H9 (cell line): ENCODE results near the gene LYSET. TPM values are rescaled to one million over a fixed set of nuclear protein-coding genes. Genes with fewer than 3 reads are reported as not detected.

Experiments used
- DNase-seq: peaks from one replicate; pipeline ENCODE4 v3.0.0-alpha.2; 2017
- H2AFZ ChIP-seq: one replicate; pipeline ENCODE4 v1.6.1; 2013; ENCODE audit warnings: mild to moderate bottlenecking, low read length, control low read depth, moderate library complexity
- H2AK5ac ChIP-seq: 2 replicates; pipeline ENCODE4 v1.6.1; 2013; ENCODE audit warnings: low read length, control low read depth, mixed read lengths; ENCODE audit not compliant: insufficient read length
- H2BK120ac ChIP-seq: one replicate; pipeline ENCODE4 v1.6.1; 2013; ENCODE audit warnings: low read depth, mild to moderate bottlenecking, low read length, control low read depth, inconsistent platforms; ENCODE audit not compliant: poor library complexity, severe bottlenecking
- H2BK12ac ChIP-seq: 2 replicates; pipeline ENCODE4 v1.6.1; 2013; ENCODE audit warnings: low read length, control low read depth, mixed read lengths, low read depth; ENCODE audit not compliant: insufficient read length
- H2BK15ac ChIP-seq: 2 replicates; pipeline ENCODE4 v1.6.1; 2013; ENCODE audit warnings: low read depth, low read length, control low read depth
- H2BK20ac ChIP-seq: one replicate; pipeline ENCODE4 v1.6.1; 2013; ENCODE audit warnings: low read depth, mild to moderate bottlenecking, low read length, control low read depth, inconsistent platforms; ENCODE audit not compliant: poor library complexity, severe bottlenecking
- H2BK5ac ChIP-seq: 2 replicates; pipeline ENCODE4 v1.6.1; 2013; ENCODE audit warnings: low read length, control low read depth, mixed read lengths; ENCODE audit not compliant: insufficient read length
- H3K14ac ChIP-seq: 2 replicates; pipeline ENCODE4 v1.6.1; 2013; ENCODE audit warnings: low read length, control low read depth; ENCODE audit not compliant: insufficient read depth
- H3K18ac ChIP-seq: 2 replicates; pipeline ENCODE4 v1.6.1; 2013; ENCODE audit warnings: low read depth, mild to moderate bottlenecking, mixed read lengths, low read length, control low read depth; ENCODE audit not compliant: insufficient read length
- H3K23ac ChIP-seq: 2 replicates; pipeline ENCODE4 v1.6.1; 2013; ENCODE audit warnings: low read length, control low read depth, mixed read lengths, low read depth; ENCODE audit not compliant: insufficient read length
- H3K23me2 ChIP-seq: 2 replicates; pipeline ENCODE4 v1.6.1; 2013; ENCODE audit warnings: low read depth, mild to moderate bottlenecking, mixed read lengths, low read length, control low read depth; ENCODE audit not compliant: insufficient read length, poor library complexity, severe bottlenecking
- H3K27ac ChIP-seq: 2 replicates; pipeline ENCODE4 v1.5.1; 2013; ENCODE audit warnings: low read length, control low read depth, mixed read lengths, low read depth; ENCODE audit not compliant: insufficient read length
- H3K27me3 ChIP-seq: 2 replicates; pipeline ENCODE4 v1.6.1; 2013; ENCODE audit warnings: low read length, control low read depth, inconsistent platforms; ENCODE audit not compliant: insufficient read depth
- H3K4ac ChIP-seq: 2 replicates; pipeline ENCODE4 v1.6.1; 2013; ENCODE audit warnings: low read depth, mild to moderate bottlenecking, control low read depth, inconsistent platforms, low read length, moderate library complexity
- H3K4me1 ChIP-seq: 2 replicates; pipeline ENCODE4 v1.6.1; 2013; ENCODE audit warnings: low read length, control low read depth, inconsistent platforms; ENCODE audit not compliant: insufficient read depth
- H3K4me2 ChIP-seq: 2 replicates; pipeline ENCODE4 v1.6.1; 2013; ENCODE audit warnings: low read length, control low read depth, mixed read lengths; ENCODE audit not compliant: insufficient read length, insufficient read depth
- H3K56ac ChIP-seq: 2 replicates; pipeline ENCODE4 v1.6.1; 2013; ENCODE audit warnings: low read depth, mild to moderate bottlenecking, mixed read lengths, low read length, control low read depth; ENCODE audit not compliant: insufficient read length
- H3K79me1 ChIP-seq: 2 replicates; pipeline ENCODE4 v1.6.1; 2013; ENCODE audit warnings: low read depth, mild to moderate bottlenecking, moderate library complexity, low read length, control low read depth, inconsistent platforms; ENCODE audit not compliant: insufficient read depth, poor library complexity, severe bottlenecking
- H3K79me2 ChIP-seq: 2 replicates; pipeline ENCODE4 v1.6.1; 2013; ENCODE audit warnings: low read length, control low read depth, inconsistent platforms; ENCODE audit not compliant: insufficient read depth
- H3K9ac ChIP-seq: 2 replicates; pipeline ENCODE4 v1.6.1; 2013; ENCODE audit warnings: low read length, control low read depth, mixed read lengths; ENCODE audit not compliant: insufficient read length; ENCODE audit errors: extremely low read depth
- H3K9me3 ChIP-seq: one replicate; pipeline ENCODE4 v1.6.1; 2013; ENCODE audit warnings: low read depth, low read length, inconsistent platforms; ENCODE audit not compliant: control insufficient read depth
- H3T11ph ChIP-seq: one replicate; pipeline ENCODE4 v1.6.1; 2013; ENCODE audit warnings: mild to moderate bottlenecking, low read length, control low read depth, inconsistent platforms
- H4K20me1 ChIP-seq: one replicate; pipeline ENCODE4 v1.6.1; 2013; ENCODE audit not compliant: control insufficient read depth, insufficient read length, insufficient read depth
- H4K5ac ChIP-seq: 2 replicates; pipeline ENCODE4 v1.6.1; 2013; ENCODE audit warnings: low read depth, mild to moderate bottlenecking, mixed read lengths, low read length, control low read depth; ENCODE audit not compliant: insufficient read length
- H4K8ac ChIP-seq: replicated peaks from 2 replicates; pipeline ENCODE4 v1.6.1; 2013; ENCODE audit warnings: low read length, control low read depth, mixed read lengths, low read depth; ENCODE audit not compliant: insufficient read length
- H4K91ac ChIP-seq: 2 replicates; pipeline ENCODE4 v1.6.1; 2013; ENCODE audit warnings: low read depth, mild to moderate bottlenecking, moderate library complexity, mixed read lengths, low read length, control low read depth; ENCODE audit not compliant: insufficient read length
- H3K27ac Mint-ChIP-seq, 3 experiments: 2 replicates in 2 of 3; 3 replicates in 1 of 3; pipeline ENCODE4 v1.8.0; 2020 to 2021; ENCODE audit warnings: mixed read lengths in 3 of 3, mild to moderate bottlenecking in 1 of 3, moderate library complexity in 1 of 3
- H3K27me3 Mint-ChIP-seq: 2 replicates; pipeline ENCODE4 v1.8.0; 2021; ENCODE audit warnings: low read depth, mild to moderate bottlenecking, moderate library complexity, mixed read lengths
- H3K36me3 Mint-ChIP-seq, 3 experiments: 2 replicates in 2 of 3; 3 replicates in 1 of 3; pipeline ENCODE4 v1.8.0; 2020 to 2021; ENCODE audit warnings: low read depth in 3 of 3, mixed read lengths in 3 of 3; ENCODE audit not compliant: insufficient read depth in 1 of 3
- H3K4me1 Mint-ChIP-seq, 2 experiments: 2 replicates each; pipeline ENCODE4 v1.8.0; 2020; ENCODE audit warnings: mixed read lengths in 2 of 2
- H3K4me3 Mint-ChIP-seq, 2 experiments: 2 replicates in 1 of 2; 3 replicates in 1 of 2; pipeline ENCODE4 v1.8.0; 2020 to 2021; ENCODE audit warnings: mild to moderate bottlenecking in 2 of 2, mixed read lengths in 2 of 2, moderate library complexity in 1 of 2
- H3K9me3 Mint-ChIP-seq, 2 experiments: 2 replicates in 1 of 2; 3 replicates in 1 of 2; pipeline ENCODE4 v1.8.0; 2020; ENCODE audit warnings: mild to moderate bottlenecking in 2 of 2, mixed read lengths in 2 of 2, moderate library complexity in 1 of 2
- WGBS: extraction: QIAGEN DNeasy Blood & Tissue Kit; methylation state at CpG from one replicate; pipeline ENCODE4 v1.1.7; 2013; ENCODE audit warnings: missing lambda C conversion rate, low lambda C conversion rate, mixed read lengths; ENCODE audit not compliant: insufficient read length; ENCODE audit errors: extremely low coverage; 5-methylcytosine and 5-hydroxymethylcytosine counted together
- total RNA-seq: library from RNA; stranded (reverse); gene quantifications from 2 replicates; pipeline ENCODE4 v1.2.1, GENCODE V29; 2021
- TF ChIP-seq, protein P1 (sequence below): fragments of 200-600 bp; sonication (generic); conservative IDR thresholded peaks from 3 replicates; pipeline ENCODE4 v1.8.0; 2021; ENCODE audit warnings: antibody characterized with exemption, mild to moderate bottlenecking

Gene LYSET
- total RNA-seq, 1 experiment from 2014 or later, result 26.1 TPM

DNA sequence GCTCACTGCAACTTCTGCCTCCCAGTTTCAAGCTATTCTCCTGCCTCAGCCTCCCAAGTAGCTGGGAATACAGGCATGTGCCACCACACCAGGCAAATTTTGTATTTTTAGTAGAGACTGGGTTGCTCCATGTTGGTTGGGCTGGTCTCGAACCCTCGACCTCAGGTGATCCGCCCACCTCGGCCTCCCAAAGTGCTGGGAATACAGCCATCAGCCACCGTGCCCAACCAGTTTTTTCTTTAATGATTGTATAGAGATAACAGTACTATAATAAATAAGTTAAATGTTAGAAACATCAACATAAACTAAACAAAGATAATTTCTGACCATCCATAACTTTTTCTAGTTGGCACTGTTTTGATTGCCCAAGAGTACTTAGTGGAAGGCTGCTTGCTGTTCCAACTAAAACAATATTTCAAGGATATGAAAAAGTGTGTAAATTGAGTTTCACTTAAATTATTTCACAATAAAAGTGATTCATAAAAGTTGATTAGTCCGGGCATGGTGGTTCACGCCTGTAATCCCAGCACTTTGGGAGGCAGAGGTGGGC lies 16.1 kb downstream of the LYSET start:
- no peak overlapping the region for H3K9ac ChIP-seq
- H3K79me2 ChIP-seq, result no peaks in the 10 kb centered on the region
- no peaks in the 10 kb centered on the region for H4K20me1 ChIP-seq
- H3K36me3 Mint-ChIP-seq, result no peaks in the 10 kb centered on the region
- H3K4me1 Mint-ChIP-seq, result peaks cover 4 to 7% of the 10 kb centered on the region in 2 experiments
- H2BK15ac ChIP-seq, result no peak overlapping the region
- H3K4me3 Mint-ChIP-seq, result no peak overlapping the region
- H3K23ac ChIP-seq, result no peak overlapping the region
- no peaks in the 10 kb centered on the region for H3K79me1 ChIP-seq
- no peak overlapping the region for H3K14ac ChIP-seq
- no peak overlapping the region for H2BK12ac ChIP-seq
- no peaks in the 10 kb centered on the region for H3K9me3 ChIP-seq
- H3K27ac ChIP-seq, result no peak overlapping the region
- no peak overlapping the region for H2BK5ac ChIP-seq
- no peak overlapping the region for H3T11ph ChIP-seq
- H3K27me3 ChIP-seq, result no peaks in the 10 kb centered on the region
- H2AFZ ChIP-seq, result no peak overlapping the region
- H3K18ac ChIP-seq, result no peak overlapping the region
- no peaks in the 10 kb centered on the region for H3K23me2 ChIP-seq
- no peak overlapping the region for H3K56ac ChIP-seq
- no peak overlapping the region for H3K27ac Mint-ChIP-seq
- no peaks in the 10 kb centered on the region for H3K27me3 Mint-ChIP-seq
- H4K5ac ChIP-seq, result no peak overlapping the region
- H2BK120ac ChIP-seq, result no peak overlapping the region
- no peak overlapping the region for H4K8ac ChIP-seq
- H3K4ac ChIP-seq, result no peak overlapping the region
- no peak overlapping the region for H3K4me2 ChIP-seq
- WGBS, result no CpG with 5 or more reads among the region's 7 CpGs
- H3K9me3 Mint-ChIP-seq, result no peaks in the 10 kb centered on the region
- no peaks in the 10 kb centered on the region for H3K4me1 ChIP-seq
- no peak overlapping the region for H4K91ac ChIP-seq
- TF ChIP-seq, protein P1, sequence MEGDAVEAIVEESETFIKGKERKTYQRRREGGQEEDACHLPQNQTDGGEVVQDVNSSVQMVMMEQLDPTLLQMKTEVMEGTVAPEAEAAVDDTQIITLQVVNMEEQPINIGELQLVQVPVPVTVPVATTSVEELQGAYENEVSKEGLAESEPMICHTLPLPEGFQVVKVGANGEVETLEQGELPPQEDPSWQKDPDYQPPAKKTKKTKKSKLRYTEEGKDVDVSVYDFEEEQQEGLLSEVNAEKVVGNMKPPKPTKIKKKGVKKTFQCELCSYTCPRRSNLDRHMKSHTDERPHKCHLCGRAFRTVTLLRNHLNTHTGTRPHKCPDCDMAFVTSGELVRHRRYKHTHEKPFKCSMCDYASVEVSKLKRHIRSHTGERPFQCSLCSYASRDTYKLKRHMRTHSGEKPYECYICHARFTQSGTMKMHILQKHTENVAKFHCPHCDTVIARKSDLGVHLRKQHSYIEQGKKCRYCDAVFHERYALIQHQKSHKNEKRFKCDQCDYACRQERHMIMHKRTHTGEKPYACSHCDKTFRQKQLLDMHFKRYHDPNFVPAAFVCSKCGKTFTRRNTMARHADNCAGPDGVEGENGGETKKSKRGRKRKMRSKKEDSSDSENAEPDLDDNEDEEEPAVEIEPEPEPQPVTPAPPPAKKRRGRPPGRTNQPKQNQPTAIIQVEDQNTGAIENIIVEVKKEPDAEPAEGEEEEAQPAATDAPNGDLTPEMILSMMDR, result no peak
- H2AK5ac ChIP-seq, result no peak overlapping the region
- no peak overlapping the region for H2BK20ac ChIP-seq
- DNase-seq, result no peak
